Lung microvascular endothelial cell (primary cell): Measurements from ENCODE around the gene CEND1. TPM values are rescaled to one million over a fixed set of nuclear protein-coding genes. Genes with fewer than 3 reads are reported as not detected.

ENCODE experiments used
- DNase-seq, 2 donors: peaks; one replicate each; pipeline versions ENCODE4 v3.0.0 to v3.0.0-alpha.2; 2010; ENCODE audit warnings: low read depth in 2 of 2
- total RNA-seq: library from RNA; depleted of rRNA; stranded (reverse); fragments of >200 nt; gene quantifications from 2 replicates; pipeline ENCODE4 v1.2.1, GENCODE V29; 2014

The CEND1 gene
- total RNA-seq, 1 donor from 2014 or later = under 0.01 TPM

- DNase-seq = no peak
Observed at GRCh38 chr11:813072-813455, 23.2 kb upstream of the CEND1 start.

- no peak for DNase-seq
Observed at GRCh38 chr11:812390-812789, 22.5 kb upstream of the CEND1 start.

GRCh38 chr11:811446-812245 lies 21.8 kb upstream of the CEND1 start:
- DNase-seq = peak in 1 of 2 donors; percentile 59

- no peak for DNase-seq
Observed at GRCh38 chr11:810040-810567, 20.2 kb upstream of the CEND1 start.

- DNase-seq = peak; percentile 98
Observed at GRCh38 chr11:809287-810039, 19.6 kb upstream of the CEND1 start, which contains the start of gene RPLP2. TSS of gene RPLP2 (plus strand) at chr11:809967. CDS start at chr11:810235, 268 bp downstream.

- DNase-seq = no peak
Observed at GRCh38 chr11:808427-809286, 18.8 kb upstream of the CEND1 start.

GRCh38 chr11:804599-804964 lies 14.7 kb upstream of the CEND1 start:
- no peak for DNase-seq

- peak in 1 of 2 donors; percentile 30 for DNase-seq
Observed at GRCh38 chr11:803770-804598, 14.1 kb upstream of the CEND1 start.

GRCh38 chr11:803467-803742 lies 13.5 kb upstream of the CEND1 start:
- DNase-seq = no peak

GRCh38 chr11:802693-803466 lies 13.0 kb upstream of the CEND1 start:
- DNase-seq = no peak

- DNase-seq = no peak
Observed at GRCh38 chr11:802018-802617, 12.2 kb upstream of the CEND1 start.

GRCh38 chr11:801097-801780 lies 11.3 kb upstream of the CEND1 start:
- DNase-seq = no peak

- DNase-seq = no peak
Observed at GRCh38 chr11:800473-800872, 10.6 kb upstream of the CEND1 start.

- DNase-seq = no peak
Observed at GRCh38 chr11:799641-800316, 9.9 kb upstream of the CEND1 start.

GRCh38 chr11:798093-798713 lies 8.3 kb upstream of the CEND1 start, which contains the start of gene SLC25A22:
TSS of gene SLC25A22 (minus strand) at chr11:798281. CDS start at chr11:795006, 3,275 bp downstream.
- DNase-seq = peak; percentile 81 to 87

- peak; percentile 75 to 81 for DNase-seq
Observed at GRCh38 chr11:797296-798092, 7.6 kb upstream of the CEND1 start.
